8988T (cell line): Measurements from ENCODE around the gene B4GALT1.
"Not testable (repeated sequence)": the region's sequence is repeated elsewhere in the genome, so short reads cannot be mapped to it uniquely, and the experiment has no call there.

Experiments used
- DNase-seq: peaks from one replicate; pipeline ENCODE4 v3.0.0; 2011

Gene B4GALT1

DNA sequence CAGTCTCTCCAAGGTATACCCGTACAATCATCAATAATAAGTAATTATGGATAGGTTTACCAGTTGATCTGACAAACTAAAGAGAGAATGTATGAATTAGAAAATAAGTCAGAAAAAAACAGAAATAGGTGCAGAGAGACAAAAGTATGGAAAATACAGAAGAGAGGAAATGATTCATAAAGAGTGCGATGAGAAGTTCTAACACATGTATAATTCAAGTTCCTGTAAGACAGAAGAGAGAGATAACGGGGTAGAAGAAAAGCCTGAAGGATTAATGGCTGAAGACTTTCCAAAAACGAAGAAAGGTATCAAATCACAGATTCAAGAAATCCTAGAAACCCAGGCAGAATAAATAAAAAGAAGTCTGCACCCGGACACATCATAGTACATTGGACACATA is 74.5 kb downstream of the B4GALT1 start:
- DNase-seq: no peak

DNA sequence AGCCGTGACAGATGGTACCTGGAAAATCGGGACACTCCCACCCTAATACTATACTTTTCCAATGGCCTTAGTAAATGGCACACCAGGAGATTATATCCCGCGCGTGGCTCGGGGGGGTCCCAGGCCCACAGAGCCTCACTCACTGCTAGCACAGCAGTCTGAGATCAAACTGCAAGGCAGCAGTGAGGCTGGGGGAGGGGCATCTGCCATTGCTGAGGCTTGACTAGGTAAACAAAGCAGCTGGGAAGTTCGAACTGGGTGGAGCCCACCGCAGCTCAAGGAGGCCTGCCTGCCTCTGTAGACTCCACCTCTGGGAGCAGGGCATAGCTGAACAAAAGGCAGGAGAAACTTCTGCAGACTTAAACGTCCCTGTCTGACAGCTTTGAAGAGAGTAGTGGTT is 81.5 kb downstream of the B4GALT1 start:
- not testable (repeated sequence) for DNase-seq

DNA sequence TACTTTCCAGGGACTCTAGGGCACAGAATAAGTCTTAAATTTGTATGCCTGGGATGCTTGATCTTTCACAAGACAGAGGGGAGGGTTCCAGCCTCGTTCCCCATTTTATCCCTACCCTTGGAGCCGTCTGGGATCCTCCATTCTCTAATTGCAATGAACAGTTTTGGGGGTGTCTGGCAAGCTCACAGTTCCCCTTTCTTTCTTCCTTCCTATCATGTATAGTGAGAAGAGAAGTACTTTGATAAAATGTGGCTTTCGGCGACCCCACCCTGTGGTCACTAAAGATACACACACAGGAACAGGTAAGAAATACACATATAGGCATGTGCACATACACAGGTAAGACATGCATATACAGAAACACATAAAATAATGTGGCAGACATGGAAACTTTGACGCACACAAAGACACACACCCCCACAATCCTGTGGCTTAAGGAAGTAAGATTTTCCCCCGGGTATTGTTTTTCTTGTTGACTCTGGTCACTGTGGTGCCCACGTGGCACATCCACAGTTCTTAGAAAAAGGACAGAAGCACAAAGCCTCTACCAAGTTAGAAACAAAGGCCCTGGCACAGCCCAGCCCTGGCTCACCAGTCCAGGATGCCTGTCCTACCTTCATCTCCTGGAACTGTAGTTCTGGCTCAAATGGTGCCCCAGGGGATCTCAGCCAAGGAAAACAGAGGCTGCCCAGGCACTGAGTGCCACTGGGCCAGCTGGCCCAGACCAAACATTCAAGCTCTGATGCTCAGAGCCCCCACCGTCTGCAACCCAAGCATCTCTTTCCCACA is 84.4 kb downstream of the B4GALT1 start:
- DNase-seq: no peak

DNA sequence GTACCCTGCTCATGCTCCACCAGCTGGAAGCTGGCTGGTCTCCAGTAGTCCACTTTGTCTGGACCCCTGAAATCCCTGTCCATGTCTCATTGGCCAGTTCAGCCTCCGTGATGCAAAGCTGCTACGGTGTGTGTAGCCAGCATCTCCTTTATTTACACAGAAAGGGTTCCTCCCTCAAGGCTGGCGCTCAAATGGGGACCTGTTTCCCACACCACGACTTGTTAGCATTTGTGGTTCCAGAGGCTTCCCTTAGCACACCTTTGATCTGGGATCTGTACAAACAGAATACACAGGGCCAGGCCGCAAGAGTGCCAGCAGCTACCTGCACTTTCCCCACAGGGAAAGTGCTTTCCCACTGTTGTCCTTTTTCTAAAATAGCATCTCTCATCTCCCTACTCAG is 85.0 kb downstream of the B4GALT1 start:
- DNase-seq: no peak

DNA sequence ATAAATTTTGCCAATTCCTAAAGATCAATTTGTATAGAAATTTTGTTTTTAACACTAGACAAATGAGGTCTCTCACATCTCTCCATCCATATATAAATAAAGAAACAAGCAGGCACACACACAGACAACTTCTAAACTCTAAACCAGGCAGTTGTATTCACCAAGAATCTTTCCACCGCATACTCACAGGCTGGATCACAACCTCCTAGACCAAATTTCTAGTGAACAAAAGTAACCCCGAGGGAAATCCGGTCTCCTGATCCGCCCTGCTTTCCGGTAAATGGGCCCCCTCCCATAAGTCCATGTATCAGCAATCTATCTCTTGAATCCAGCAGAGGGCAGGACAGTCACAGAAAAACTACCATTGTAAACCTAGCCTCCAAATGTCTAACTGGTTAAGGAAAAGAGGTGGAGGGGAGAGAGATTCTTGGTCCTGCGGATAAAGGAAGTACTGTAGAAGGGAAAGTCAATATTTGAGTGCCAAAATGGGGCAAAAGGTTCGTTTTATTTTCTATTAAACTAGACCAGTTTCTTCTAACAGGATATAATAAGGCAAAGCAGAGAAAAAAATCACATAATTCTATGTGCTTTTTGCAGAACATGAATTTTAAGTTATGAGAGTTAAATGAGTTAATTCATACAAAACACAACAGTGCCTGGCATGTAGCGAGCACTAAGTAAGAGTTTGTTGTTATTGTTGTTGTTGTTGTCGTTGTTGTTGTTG is 85.8 kb downstream of the B4GALT1 start:
- DNase-seq: peak; percentile 59

DNA sequence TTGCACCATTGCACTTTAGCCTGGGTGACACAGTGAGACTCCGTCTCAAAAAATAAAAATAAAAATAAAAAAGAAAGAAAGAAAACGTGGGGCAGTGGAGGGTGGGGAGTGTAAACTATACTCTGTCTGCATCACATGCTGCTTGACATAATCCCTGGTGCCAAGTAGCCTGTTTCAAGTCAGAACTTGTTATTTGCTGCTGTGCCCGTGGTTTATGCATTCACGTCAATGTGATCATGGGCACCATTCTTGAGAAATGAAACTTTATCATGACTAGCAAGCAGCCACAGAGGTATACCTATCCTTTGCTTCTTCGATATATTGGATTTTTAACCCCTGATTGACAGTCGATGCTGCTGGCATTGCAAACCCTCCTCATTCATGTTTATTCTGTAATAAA is 86.6 kb downstream of the B4GALT1 start:
- DNase-seq: no peak

DNA sequence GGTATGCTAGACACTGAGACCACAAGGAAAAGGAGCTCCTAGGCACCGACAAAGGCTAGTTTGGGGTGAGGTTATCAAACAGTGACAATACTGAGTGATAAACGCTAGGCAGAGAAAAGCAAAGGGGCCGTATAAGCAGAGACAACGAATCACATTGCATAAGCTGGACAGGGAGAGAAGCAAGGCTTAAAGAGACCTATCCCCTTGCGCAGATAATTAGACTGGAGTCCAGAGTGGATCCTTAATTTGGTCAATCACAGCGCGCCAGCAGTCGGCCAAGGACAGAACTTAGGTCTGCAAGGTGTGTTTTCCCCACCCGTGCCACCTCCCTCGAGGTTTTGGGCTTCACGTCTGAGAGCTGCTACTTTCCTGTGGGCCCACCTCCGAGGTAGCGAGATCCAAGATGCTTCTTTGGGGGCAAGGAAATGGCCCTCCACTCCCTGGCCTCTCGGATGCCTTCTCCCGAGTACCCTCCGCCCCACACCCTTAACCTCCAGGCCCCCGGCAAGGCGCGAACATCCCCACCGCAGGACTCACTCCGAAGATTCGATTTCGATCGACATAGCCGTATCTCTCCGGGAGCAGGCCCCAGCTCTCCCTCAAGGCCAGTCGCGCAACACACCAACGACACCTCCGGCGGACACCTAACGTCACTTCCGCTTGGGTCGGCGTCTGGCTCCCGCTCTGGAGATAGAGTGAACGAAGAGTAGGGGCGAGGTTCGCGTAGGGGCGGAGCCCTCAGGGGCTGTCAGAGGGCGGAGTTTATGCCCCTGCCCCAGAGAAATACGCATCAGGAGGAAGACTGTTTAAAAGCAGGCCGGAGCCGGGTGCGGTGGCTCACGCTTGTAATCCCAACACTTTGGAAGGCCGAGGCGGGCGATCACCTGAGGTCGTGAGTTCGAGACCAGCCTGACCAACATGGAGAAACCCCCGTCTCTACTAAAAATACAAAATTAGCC is 90.8 kb downstream of the B4GALT1 start, which contains the start of gene SMU1:
SMU1 (minus strand) TSS at position 629 of the 959 bp plus-strand sequence; CDS start at position 563, 66 bp downstream.
- peak; percentile 73 for DNase-seq

DNA sequence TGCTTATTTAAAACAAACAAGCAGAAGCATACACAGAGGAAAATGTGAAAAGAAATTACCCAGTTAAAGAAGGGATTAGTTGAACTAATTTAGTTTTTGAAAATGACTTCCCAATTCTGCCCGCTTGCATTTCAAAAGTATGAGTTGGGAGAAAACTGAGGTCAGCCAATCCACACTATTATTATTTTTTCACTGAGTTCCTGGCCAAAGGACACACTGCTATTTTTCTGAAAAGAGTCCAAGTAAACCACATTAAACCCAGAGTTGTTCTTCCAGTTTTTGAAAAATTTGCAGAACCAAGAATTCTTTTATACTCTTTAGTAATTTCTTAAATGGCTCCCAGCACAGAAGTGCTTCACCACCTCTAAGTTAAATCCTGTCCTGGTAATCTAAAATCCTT is 98.1 kb downstream of the B4GALT1 start:
- DNase-seq: no peak

DNA sequence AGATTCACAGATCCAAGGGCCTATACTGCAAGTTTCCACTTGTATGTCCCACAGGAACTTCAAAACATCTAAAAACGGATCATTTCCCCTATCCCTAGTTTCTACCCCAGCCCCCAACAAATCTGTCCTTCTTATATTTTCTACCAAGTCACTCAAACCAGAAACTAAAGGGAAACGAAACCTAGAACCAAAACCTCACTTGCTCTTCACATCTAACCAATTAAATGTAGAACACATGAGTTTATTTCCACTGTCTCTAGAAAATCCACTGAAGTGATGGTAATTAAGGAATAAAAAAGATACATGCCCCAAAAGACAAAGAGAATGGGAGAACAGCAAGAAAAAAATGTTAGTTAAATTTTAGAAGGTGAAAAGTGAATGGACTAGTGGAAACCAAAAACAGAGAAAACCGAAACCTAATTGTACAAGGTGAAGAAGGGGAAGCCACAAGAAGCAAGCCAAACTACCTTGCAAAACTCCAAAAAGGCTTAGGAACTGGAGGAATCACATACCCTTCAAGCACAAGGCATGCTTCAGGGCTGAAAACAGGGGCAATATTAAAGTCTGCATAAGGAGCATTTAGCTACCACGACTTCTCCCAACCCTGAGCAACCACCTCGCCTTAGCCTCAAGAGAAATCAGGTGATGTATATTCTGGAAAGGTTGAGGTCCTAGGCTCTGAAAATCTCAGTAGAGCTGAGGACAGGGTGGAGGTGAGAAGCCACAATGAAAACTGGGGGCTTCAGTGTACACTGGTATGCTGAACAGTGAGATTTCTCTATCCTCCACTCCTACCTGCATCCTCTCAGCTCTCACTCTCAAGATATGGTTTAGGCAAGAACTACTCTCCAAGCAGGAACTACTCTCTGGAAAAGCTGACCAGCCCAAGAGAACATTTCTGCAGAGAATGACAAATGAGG is 101.7 kb downstream of the B4GALT1 start:
- DNase-seq: no peak
